HCT116 (cell line): ENCODE measurements around the gene LRRC72.

Experiments used
- ATF3 ChIP-seq: IDR thresholded peaks from 2 replicates; pipeline ENCODE4 v1.6.1; 2012
- CTCF ChIP-seq, 3 experiments: fragments of 200-600 bp in 1 of 3; sonication (generic) in 1 of 3; IDR thresholded peaks in 2 of 3; conservative IDR thresholded peaks in 1 of 3; 2 replicates each; pipeline ENCODE4 v1.5.1; 2012 to 2017; ENCODE audit warnings: low read depth in 2 of 3, low read length in 2 of 3, antibody characterized with exemption in 1 of 3, borderline replicate concordance in 1 of 3, control low read depth in 1 of 3, mild to moderate bottlenecking in 1 of 3, mixed read lengths in 1 of 3, mixed run types in 1 of 3, moderate library complexity in 1 of 3; ENCODE audit not compliant: insufficient read depth in 1 of 3
- EZH2 ChIP-seq: fragments of 200-600 bp; sonication (generic); IDR thresholded peaks from 2 replicates; pipeline ENCODE4 v1.6.1; 2017; ENCODE audit warnings: antibody characterized with exemption, mixed run types
- EZH2phosphoT487 ChIP-seq: fragments of 200-600 bp; IDR thresholded peaks from 2 replicates; pipeline ENCODE4 v1.6.1; 2018; ENCODE audit warnings: antibody characterized with exemption, borderline replicate concordance
- JUND ChIP-seq: IDR thresholded peaks from 2 replicates; pipeline ENCODE4 v1.6.1; 2012
- MAX ChIP-seq: IDR thresholded peaks from 2 replicates; pipeline ENCODE4 v1.6.1; 2012
- POLR2A ChIP-seq: IDR thresholded peaks from 2 replicates; pipeline ENCODE4 v1.7.0; 2011; ENCODE audit warnings: borderline replicate concordance; ENCODE audit not compliant: insufficient read depth, insufficient read length; ENCODE audit errors: extremely low read depth
- POLR2AphosphoS5 ChIP-seq: IDR thresholded peaks from 2 replicates; pipeline ENCODE4 v1.6.1; 2011; ENCODE audit warnings: mild to moderate bottlenecking, low read depth, low read length, moderate library complexity
- RAD21 ChIP-seq: IDR thresholded peaks from 2 replicates; pipeline ENCODE4 v1.6.1; 2012; ENCODE audit warnings: low read depth, mild to moderate bottlenecking
- REST ChIP-seq: IDR thresholded peaks from 2 replicates; pipeline ENCODE4 v1.6.1; 2012; ENCODE audit warnings: low read depth
- SIN3A ChIP-seq: IDR thresholded peaks from 2 replicates; pipeline ENCODE4 v1.6.1; 2012; ENCODE audit warnings: low read depth
- TCF7L2 ChIP-seq: IDR thresholded peaks from 2 replicates; pipeline ENCODE4 v1.7.0; 2011; ENCODE audit warnings: borderline replicate concordance, inconsistent platforms; ENCODE audit not compliant: insufficient read depth, insufficient read length; ENCODE audit errors: extremely low read depth
- ZNF274 ChIP-seq: fragments of 200-500 bp; sonication (Bioruptor generic); IDR thresholded peaks from 2 replicates; pipeline ENCODE4 v1.6.1; 2014; ENCODE audit warnings: mild to moderate bottlenecking, low read depth, low read length, inconsistent platforms

- no peak for TF ChIP-seq CTCF (IDR thresholded peaks at IDR 0.05 in 2 of 3, conservative IDR thresholded peaks at IDR 0.05 in 1 of 3; ENCODE audit: borderline replicate concordance in 1 of 3, insufficient read depth in 1 of 3, low read depth in 2 of 3, low read length in 2 of 3)
- TF ChIP-seq SIN3A, result no peak
- no peak for TF ChIP-seq MAX
- TF ChIP-seq RAD21, result no peak
- no peak for TF ChIP-seq POLR2A
- no peak for TF ChIP-seq POLR2AphosphoS5
- no peak for TF ChIP-seq EZH2phosphoT487
- TF ChIP-seq REST, result no peak
- no peak for TF ChIP-seq JUND
- no peak for TF ChIP-seq ATF3
- no peak for TF ChIP-seq EZH2
- no peak for TF ChIP-seq ZNF274
- no peak for TF ChIP-seq TCF7L2
These were observed 5.6 kb downstream of the LRRC72 start for GRCh38 chr7:16532272-16532671.
